HG03175 (cell line): Measurements from ENCODE around the gene ITIH4.
A peak's percentile ranks its signal among the peaks of the same experiment; 100 is the strongest.

Experiments used
- ATAC-seq: cut with Tn5 transposase; IDR thresholded peaks from one replicate; pipeline ENCODE4 v1.9.1; 2021; ENCODE audit warnings: mild to moderate bottlenecking, moderate library complexity; ENCODE audit not compliant: unreplicated experiment

Gene ITIH4

GRCh38 chr3:52849656-52850055, 19.2 kb upstream of the ITIH4 start:
- ATAC-seq, result no peak

DNA sequence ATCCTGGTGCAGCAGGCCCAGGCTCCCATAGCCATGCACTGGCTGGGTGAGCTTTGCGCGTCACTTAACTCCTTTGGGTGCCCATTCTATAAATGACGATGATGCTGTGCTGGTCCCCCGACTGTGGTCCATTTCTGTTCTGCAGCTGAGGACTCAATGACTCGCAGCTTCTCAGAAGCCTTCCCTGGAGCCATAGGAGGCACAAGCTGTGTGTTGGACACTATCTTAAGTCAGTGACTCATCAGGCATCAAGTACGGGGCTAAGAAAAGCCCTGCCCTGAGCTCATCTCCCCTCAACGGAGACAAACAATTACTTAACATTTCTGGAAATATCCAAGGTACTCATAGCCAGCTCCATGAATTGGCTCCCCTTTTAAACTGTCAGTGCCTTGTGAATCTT, 18.1 kb upstream of the ITIH4 start:
- ATAC-seq, result no peak

DNA sequence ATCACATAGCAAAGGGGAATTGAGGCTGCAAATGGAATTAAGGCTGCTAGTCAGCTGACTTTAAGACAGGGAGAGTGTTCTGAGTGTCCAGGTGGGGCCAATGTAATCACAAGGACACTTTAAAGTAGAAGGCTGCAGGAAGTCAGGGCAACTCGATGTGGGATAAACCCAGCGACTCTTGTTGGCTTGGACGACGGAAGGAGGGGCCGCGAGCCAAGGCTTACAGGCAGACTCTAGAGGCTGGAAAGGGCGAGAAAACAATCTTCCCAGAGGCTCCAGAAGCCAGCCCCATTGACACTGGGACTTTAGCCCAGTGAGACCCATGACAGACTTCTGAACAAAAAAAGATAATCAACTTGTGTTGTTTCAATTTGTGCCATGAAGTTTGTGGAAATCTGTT, 17.3 kb upstream of the ITIH4 start:
- no peak for ATAC-seq

- no peak for ATAC-seq
Observed at GRCh38 chr3:52847241-52847640, 16.8 kb upstream of the ITIH4 start.

- no peak for ATAC-seq
Observed at GRCh38 chr3:52846432-52846965, 16.0 kb upstream of the ITIH4 start.

- ATAC-seq, result no peak
Observed at GRCh38 chr3:52845691-52846431, 15.4 kb upstream of the ITIH4 start.

DNA sequence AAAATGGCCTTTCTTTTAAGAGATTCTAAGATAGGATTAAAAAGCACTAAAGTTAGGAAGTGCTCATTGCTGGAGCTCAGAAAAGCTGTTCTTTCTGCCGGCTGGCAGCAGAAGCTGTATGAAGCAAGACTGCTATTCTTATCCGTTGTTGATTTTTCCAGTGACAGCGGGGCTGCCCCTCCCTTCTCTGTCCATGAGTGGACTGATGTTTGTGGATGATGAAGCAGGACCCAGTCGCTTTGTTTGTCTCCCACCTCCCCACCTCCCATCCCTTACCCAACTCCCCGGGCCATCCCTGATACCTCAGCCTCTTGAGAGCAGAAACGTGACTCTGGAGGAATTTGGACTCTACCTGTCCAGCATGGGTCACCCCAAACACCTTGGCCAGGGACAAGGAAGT, 14.7 kb upstream of the ITIH4 start:
- ATAC-seq, result no peak

- no peak for ATAC-seq
Observed at GRCh38 chr3:52844290-52844975, 14.0 kb upstream of the ITIH4 start.

- ATAC-seq, result no peak
Observed at GRCh38 chr3:52843881-52844280, 13.4 kb upstream of the ITIH4 start.

DNA sequence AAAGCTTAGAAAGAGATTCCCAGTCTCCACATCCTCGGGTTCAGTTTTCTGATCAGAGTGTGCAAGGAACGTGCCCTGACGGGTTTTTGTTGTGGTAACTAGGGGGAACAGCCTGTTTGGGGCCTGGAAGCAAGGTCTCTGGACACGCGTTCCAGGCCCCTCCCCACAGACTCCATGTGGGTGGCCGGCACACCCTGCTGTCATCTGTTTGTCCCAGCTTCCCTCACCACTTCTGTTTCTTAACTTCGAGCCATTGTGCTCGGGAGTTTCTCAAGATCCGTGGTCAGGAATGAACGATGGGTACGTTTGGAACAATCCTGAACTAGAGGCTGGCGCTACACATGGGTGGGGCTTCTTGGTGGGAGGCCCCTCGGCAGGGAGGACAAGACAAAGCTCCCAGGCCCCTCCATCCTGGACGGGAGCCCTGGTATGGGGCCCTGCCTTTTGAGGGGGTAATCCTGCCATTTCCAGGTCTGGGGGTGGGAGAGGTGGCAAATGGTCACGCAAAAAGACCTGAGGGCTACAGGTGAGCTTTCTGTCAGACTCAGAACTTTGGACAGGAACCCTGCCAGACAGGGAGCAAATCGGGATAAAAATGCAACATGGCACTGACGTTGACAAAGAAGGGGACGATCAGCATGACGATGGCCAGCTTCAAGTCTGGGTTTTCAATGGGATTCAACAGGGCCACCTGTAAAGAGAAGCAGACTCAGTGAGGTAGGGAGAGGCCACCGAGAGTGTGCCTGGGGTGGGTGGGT, 12.8 kb upstream of the ITIH4 start:
- ATAC-seq, result no peak

- ATAC-seq, result no peak
Observed at GRCh38 chr3:52842424-52842823, 12.0 kb upstream of the ITIH4 start.

DNA sequence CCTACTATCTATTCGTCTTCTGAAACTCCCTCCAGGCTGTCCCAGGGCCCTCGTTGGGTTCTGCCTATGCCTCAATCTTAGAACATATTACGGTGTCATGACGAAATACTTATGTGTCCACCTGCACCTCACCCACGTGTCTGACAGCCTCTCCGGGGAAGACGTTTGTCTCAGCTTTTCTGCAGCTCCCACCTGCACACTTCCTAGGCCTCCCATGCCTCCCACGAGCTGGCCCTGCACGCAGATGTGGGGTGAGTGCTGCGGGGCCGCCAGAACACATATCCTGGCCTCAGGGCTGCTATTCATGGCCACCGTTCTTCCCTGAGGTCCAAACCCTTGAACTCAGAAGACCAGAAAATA, 11.5 kb upstream of the ITIH4 start:
- no peak for ATAC-seq

- ATAC-seq, result no peak
Observed at GRCh38 chr3:52841211-52841980, 10.9 kb upstream of the ITIH4 start.

GRCh38 chr3:52839892-52840545, 9.5 kb upstream of the ITIH4 start:
- no peak for ATAC-seq

- no peak for ATAC-seq
Observed at GRCh38 chr3:52839268-52839575, 8.8 kb upstream of the ITIH4 start.

GRCh38 chr3:52838561-52839267, 8.2 kb upstream of the ITIH4 start:
- peak; percentile 75 for ATAC-seq

DNA sequence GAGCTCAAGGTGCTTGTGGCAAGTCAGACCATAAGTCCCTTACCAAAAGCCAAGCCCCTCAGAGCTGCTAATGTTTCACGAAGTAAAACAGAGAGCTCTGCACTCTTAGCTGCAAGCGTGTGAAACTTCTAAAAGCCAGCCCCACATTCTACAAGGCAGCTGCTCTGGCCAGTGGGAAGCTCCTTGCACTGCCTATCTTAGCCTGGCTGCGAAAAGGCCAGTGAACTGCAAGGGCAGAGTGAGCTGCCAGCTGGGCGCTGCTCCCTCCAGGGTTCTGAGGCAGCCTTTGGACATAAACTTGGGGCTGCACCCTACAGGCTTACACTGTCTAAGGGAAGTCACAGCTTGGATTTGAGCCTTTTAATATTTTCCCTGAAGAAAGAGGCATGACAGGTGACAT, 6.5 kb upstream of the ITIH4 start:
- ATAC-seq, result no peak

DNA sequence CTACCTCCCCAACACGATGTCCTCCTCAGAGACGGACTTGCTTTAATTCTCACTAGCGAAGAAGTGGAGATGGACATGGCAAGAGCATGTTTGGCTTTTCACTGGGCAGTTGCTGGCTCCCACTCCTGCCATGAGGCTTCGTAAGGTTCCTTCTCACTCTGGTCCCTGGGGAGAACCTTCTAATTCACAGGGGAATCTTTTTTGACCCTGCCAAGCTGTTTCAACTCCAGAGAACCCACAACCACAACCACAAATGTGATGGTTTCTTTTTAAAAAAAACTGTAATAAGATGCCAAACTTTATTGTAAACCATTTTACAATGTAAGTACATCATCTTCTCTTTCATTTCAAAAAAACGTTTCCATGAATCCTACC, 6.0 kb upstream of the ITIH4 start:
- ATAC-seq, result no peak

GRCh38 chr3:52835766-52836470, 5.4 kb upstream of the ITIH4 start:
- no peak for ATAC-seq
